Body of pancreas (tissue), 4 donors: ENCODE data around the gene VPS13C. TPM values are rescaled to one million over a fixed set of nuclear protein-coding genes. Genes with fewer than 3 reads are reported as not detected.

Source experiments
- ATAC-seq: fragments of 150-250 bp; one replicate; pipeline ENCODE4 v1.9.1; 2016
- DNase-seq, 4 donors: peaks; one replicate each; pipeline ENCODE4 v3.0.0-alpha.2; 2019
- H3K27ac ChIP-seq, 4 donors: fragments of 200-600 bp; sonication (generic); 1 replicate in 3 of 4; 2 replicates in 1 of 4; pipeline versions ENCODE4 v1.5.1 to v1.6.1; 2016 to 2019; ENCODE audit warnings: mild to moderate bottlenecking in 1 of 4, mixed read lengths in 1 of 4, moderate library complexity in 1 of 4
- H3K27me3 ChIP-seq, 2 donors: fragments of 200-600 bp; sonication (generic); one replicate each; pipeline ENCODE4 v1.6.0; 2016; ENCODE audit warnings: mild to moderate bottlenecking in 1 of 2
- H3K36me3 ChIP-seq, 2 donors: fragments of 200-600 bp; sonication (generic); replicated peaks in 1 of 2; 2 replicates each; pipeline ENCODE4 v1.5.1; 2016; ENCODE audit warnings: low read depth in 2 of 2; ENCODE audit not compliant: insufficient read depth in 1 of 2
- H3K4me1 ChIP-seq: fragments of 200-600 bp; sonication (generic); one replicate; pipeline ENCODE4 v1.6.0; 2016
- H3K4me3 ChIP-seq, 2 donors: fragments of 200-600 bp; sonication (generic); 1 replicate in 1 of 2; 2 replicates in 1 of 2; pipeline ENCODE4 v1.5.1; 2016 to 2019
- H3K9me3 ChIP-seq, 3 donors: fragments of 200-600 bp; sonication (generic); 1 replicate in 2 of 3; 2 replicates in 1 of 3; pipeline ENCODE4 v1.5.1; 2016
- CTCF ChIP-seq, 7 experiments: fragments of 450-650 bp in 4 of 7; fragments of 200-600 bp in 3 of 7; sonication (generic) in 3 of 7; IDR thresholded peaks; one replicate each; pipeline ENCODE4 v1.5.1; 2016 to 2019; ENCODE audit warnings: antibody characterized with exemption in 7 of 7
- POLR2A ChIP-seq, 3 donors: fragments of 450-650 bp; IDR thresholded peaks; one replicate each; pipeline ENCODE4 v1.6.1; 2016; ENCODE audit warnings: antibody characterized with exemption in 3 of 3, mild to moderate bottlenecking in 2 of 3
- WGBS, 2 donors: methylation state at CpG; one replicate each; pipeline ENCODE4 v1.1.5; 2017; 5-methylcytosine and 5-hydroxymethylcytosine counted together
- intact Hi-C: fragments of 100-400 bp; cut with DNase I; formaldehyde crosslinking; loops from one replicate; pipeline ENCODE4 v1.15.1; 2023
- total RNA-seq, 2 donors: library from RNA; depleted of rRNA; stranded (reverse); fragments of >200 nt; gene quantifications; one replicate each; pipeline ENCODE4 v1.1.0, GENCODE V29; 2016

VPS13C gene
- total RNA-seq, 2 donors from 2014 or later: 67.2 to 68.6 TPM

- TF ChIP-seq CTCF (IDR thresholded peaks at IDR 0.05) (no peak), POLR2A (IDR thresholded peaks at IDR 0.05) (no peak)
- DNase-seq: no peak
- Histone ChIP-seq H3K4me3 (no peak overlapping the region), H3K27me3 (no peaks in the 10 kb centered on the region), H3K9me3 (no peaks in the 10 kb centered on the region), H3K36me3 (peaks cover 0 to 13% of the 10 kb centered on the region in 2 donors), H3K4me1 (no peaks in the 10 kb centered on the region), H3K27ac (no peak overlapping the region)
- 88 to 95% methylated on average over 3 of the region's 3 CpGs for WGBS, 2 donors
- ATAC-seq: no peak
- intact Hi-C loops: no loop called here
Observed at GRCh38 chr15:61923173-61923572, 137.1 kb downstream of the VPS13C start.

- H3K36me3 ChIP-seq: peaks cover 3 to 17% of the 10 kb centered on the region in 2 donors
- H3K9me3 ChIP-seq: no peaks in the 10 kb centered on the region
- no peak for TF ChIP-seq POLR2A (IDR thresholded peaks at IDR 0.05)
- no peak for TF ChIP-seq CTCF (IDR thresholded peaks at IDR 0.05)
- no peaks in the 10 kb centered on the region for H3K4me1 ChIP-seq
- WGBS, 2 donors: 84 to 89% methylated on average over 1 of the region's 1 CpG
- H3K4me3 ChIP-seq: no peak overlapping the region
- ATAC-seq (no peak), DNase-seq (no peak)
- intact Hi-C loops: no loop called here
- H3K27ac ChIP-seq: no peak overlapping the region
- no peaks in the 10 kb centered on the region for H3K27me3 ChIP-seq
Observed at GRCh38 chr15:61921093-61921492, 139.2 kb downstream of the VPS13C start.

DNA sequence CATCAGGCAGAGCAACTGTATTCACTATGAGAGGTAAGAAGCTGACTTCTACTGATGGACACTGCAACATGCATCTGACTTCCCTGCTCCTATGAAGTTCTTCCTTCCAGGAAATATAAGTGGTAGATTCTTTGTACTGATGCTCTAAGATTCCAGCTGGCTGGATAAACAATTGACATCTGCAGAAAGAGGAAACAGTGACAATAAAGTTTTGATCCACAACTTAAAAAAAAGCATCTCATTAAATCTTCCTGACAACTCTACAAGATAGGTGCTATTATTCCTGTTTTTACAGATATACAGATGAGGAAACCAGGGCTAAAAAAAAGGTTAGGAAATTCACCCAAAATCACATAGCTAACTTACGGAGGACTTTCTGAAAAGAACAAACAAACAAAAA lies 142.8 kb downstream of the VPS13C start:
- ATAC-seq (no peak), DNase-seq (no peak)
- 89 to 91% methylated on average over 1 of the region's 1 CpG for WGBS, 2 donors
- Histone ChIP-seq H3K27ac (no peak overlapping the region), H3K36me3 (peaks cover 9 to 24% of the 10 kb centered on the region in 2 donors), H3K4me3 (no peak overlapping the region), H3K4me1 (no peaks in the 10 kb centered on the region), H3K27me3 (no peaks in the 10 kb centered on the region), H3K9me3 (no peaks in the 10 kb centered on the region)
- intact Hi-C loops: no loop called here
- TF ChIP-seq CTCF (IDR thresholded peaks at IDR 0.05) (no peak), POLR2A (IDR thresholded peaks at IDR 0.05) (no peak)

GRCh38 chr15:61916104-61916503 lies 144.1 kb downstream of the VPS13C start:
- no peak for TF ChIP-seq CTCF (IDR thresholded peaks at IDR 0.05)
- no peak for TF ChIP-seq POLR2A (IDR thresholded peaks at IDR 0.05)
- DNase-seq (no peak), ATAC-seq (no peak)
- intact Hi-C loops: no loop called here
- no peaks in the 10 kb centered on the region for H3K27me3 ChIP-seq
- H3K36me3 ChIP-seq: peaks cover 9 to 18% of the 10 kb centered on the region in 2 donors
- H3K27ac ChIP-seq: no peak overlapping the region
- no peaks in the 10 kb centered on the region for H3K4me1 ChIP-seq
- H3K4me3 ChIP-seq: no peak overlapping the region
- H3K9me3 ChIP-seq: no peaks in the 10 kb centered on the region
- WGBS, 2 donors: 90 to 92% methylated on average over 2 of the region's 2 CpGs

- H3K9me3 ChIP-seq: no peaks in the 10 kb centered on the region
- H3K4me3 ChIP-seq: no peak overlapping the region
- ATAC-seq: no peak
- intact Hi-C loops: no loop called here
- no peak overlapping the region for H3K27ac ChIP-seq
- H3K27me3 ChIP-seq: no peaks in the 10 kb centered on the region
- peaks cover 9 to 18% of the 10 kb centered on the region in 2 donors for H3K36me3 ChIP-seq
- WGBS, 2 donors: 93% methylated on average over 9 of the region's 9 CpGs
- no peak for TF ChIP-seq CTCF (IDR thresholded peaks at IDR 0.05)
- no peak for TF ChIP-seq POLR2A (IDR thresholded peaks at IDR 0.05)
- DNase-seq: no peak
- no peaks in the 10 kb centered on the region for H3K4me1 ChIP-seq
Observed at GRCh38 chr15:61915640-61916039, 144.6 kb downstream of the VPS13C start.
